NCI-H1417 treated with DMSO at 0.1 percent for 48 hours (cell line): ENCODE results near the gene ACP6.
"Not testable (repeated sequence)": the region's sequence is repeated elsewhere in the genome, so short reads cannot be mapped to it uniquely, and the experiment has no call there.

ENCODE experiments used
- DNase-seq: peaks from one replicate; lab custom pipeline; 2025; lab: John Stamatoyannopoulos, UW

The ACP6 gene

DNA sequence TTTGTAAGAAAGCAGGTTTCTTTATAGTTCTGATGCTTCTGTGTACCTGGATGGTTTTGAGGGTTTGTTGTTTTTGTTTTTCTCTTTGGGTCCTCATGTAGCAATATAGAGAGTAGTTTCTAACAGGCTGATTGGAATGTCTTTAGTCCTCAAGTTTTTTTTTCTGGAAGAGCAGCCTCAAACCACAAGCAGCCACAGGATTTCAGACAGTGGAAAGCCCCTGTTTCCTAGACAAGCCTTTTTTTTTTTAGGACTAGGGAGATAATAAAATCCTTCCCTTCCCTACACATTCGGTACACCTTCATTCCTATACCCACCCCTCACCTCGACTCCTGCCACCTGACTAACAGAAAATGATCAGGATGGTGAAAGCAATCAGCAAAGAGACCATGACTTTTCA lies 47.6 kb downstream of the ACP6 start:
- no peak for DNase-seq

DNA sequence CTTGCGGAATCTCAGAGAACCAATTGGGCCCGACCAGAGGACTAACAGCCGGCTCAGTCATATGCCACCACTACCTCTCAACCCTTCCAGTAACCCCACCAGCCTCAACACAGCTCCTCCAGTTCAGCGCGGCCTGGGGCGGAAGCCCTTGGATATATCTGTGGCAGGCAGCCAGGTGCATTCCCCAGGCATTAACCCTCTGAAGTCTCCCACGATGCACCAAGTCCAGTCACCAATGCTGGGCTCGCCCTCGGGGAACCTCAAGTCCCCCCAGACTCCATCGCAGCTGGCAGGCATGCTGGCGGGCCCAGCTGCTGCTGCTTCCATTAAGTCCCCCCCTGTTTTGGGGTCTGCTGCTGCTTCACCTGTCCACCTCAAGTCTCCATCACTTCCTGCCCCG lies 49.8 kb downstream of the ACP6 start:
- no peak for DNase-seq

DNA sequence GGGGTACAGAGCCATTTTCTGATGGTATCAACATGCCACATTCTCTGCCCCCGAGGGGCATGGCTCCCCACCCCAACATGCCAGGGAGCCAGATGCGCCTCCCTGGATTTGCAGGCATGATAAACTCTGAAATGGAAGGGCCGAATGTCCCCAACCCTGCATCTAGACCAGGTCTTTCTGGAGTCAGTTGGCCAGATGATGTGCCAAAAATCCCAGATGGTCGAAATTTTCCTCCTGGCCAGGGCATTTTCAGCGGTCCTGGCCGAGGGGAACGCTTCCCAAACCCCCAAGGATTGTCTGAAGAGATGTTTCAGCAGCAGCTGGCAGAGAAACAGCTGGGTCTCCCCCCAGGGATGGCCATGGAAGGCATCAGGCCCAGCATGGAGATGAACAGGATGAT lies 50.6 kb downstream of the ACP6 start:
- no peak for DNase-seq

DNA sequence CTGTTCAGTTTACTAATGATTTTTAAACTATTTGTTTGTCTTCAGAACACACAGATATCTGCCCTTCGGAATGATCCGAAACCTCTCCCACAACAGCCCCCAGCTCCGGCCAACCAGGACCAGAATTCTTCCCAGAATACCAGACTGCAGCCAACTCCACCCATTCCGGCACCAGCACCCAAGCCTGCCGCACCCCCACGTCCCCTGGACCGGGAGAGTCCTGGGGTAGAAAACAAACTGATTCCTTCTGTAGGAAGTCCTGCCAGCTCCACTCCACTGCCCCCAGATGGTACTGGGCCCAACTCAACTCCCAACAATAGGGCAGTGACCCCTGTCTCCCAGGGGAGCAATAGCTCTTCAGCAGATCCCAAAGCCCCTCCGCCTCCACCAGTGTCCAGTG lies 51.6 kb downstream of the ACP6 start:
- no peak for DNase-seq

DNA sequence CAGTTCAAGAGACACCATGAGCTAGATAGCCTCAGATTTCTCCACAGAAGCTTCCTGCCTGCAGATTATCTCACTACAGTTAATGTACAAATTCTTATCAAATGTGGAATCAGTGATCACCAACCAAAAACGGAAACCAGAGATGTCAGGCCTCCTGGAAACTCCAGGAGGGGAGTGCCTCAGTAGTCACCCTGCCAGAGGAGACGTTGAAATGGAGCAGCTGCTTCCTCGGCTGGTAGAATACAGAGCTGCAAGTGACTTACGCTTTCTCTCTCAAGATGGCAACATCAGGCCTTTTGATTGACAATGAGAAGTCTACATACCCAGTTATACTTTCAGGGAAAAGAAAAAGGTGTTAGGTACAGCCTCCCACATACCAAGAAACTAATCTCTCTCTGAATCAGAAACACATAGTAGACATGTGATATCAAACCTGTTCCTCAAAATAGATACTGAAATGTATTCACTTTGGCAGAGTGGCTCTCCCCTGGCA lies 52.2 kb downstream of the ACP6 start:
- no peak for DNase-seq

DNA sequence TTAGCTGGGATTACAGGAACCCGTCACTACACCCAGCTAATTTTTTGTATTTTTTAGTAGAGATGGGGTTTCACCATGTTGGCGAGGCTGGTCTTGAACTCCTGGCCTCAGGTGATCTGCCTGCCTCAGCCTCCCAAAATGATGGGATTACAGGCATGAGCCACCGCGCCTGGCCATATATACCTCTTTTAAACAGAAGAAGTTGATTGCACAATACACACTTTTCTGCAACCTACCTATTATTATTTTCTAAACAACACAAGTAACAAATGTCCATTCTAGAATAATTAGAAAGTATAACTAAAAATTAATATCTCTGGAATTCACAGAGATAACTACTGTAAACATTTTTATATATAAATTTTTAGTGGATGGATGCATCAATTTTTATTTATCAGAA lies 55.4 kb downstream of the ACP6 start:
- DNase-seq, result not testable (repeated sequence)

DNA sequence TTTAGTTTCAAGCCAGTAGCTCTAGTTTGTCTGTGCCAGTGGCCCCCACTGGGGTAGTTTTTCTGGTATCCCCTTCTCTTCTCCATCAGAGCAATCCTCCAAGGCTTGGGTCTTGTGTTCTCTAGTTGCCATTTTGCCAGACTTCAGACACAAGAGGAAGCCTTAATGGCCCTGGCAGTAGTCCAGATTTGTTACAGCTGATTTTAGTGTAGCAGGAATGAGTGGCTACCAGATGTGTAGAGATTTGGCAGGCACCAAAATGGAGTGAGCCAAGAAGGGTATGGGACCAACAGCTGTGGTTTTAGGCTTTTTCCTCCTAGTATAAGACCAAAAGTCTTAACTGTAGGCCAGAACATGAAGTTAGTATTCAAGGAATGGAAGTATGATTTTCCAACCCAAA lies 56.8 kb downstream of the ACP6 start:
- no peak for DNase-seq

DNA sequence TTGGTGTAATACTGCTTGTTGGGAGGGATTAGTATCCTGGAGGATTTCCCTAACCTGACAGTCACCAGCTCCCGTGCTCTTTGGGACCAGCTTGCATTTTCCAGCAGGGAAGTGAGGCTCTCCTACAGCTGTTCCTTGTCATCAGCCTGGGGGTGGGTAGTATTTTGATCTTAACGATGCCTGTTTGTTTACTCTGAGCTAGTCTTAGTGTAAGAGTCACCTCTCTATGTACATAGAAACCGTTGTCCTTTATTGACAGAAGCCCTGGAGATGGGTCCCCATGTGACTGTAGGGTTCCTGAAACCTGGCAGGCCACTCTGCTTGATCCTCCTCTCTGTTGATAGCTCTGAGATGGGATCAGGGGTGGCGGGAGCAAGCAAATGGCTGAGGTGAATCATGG lies 58.0 kb downstream of the ACP6 start:
- peak; percentile 90 for DNase-seq

DNA sequence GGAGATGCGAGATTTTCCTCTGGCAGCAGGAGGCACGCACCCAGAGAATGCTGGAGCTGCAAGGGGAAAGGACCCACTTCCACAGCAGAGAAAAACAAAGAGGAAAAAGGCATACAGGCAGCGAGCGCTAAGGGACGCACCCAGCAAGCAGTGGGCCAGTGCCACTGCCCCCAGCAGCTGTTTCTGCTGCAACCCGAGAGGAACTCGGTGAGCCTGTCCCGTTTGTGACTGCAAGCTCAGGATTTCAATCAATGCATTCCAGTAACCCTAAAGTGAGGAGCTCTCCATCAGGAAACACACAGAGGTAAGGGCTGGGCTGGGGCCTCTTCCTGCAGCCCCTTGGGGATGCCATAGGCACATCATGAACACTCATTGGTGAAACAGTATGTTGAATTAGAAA lies 58.7 kb downstream of the ACP6 start:
- DNase-seq, result no peak

DNA sequence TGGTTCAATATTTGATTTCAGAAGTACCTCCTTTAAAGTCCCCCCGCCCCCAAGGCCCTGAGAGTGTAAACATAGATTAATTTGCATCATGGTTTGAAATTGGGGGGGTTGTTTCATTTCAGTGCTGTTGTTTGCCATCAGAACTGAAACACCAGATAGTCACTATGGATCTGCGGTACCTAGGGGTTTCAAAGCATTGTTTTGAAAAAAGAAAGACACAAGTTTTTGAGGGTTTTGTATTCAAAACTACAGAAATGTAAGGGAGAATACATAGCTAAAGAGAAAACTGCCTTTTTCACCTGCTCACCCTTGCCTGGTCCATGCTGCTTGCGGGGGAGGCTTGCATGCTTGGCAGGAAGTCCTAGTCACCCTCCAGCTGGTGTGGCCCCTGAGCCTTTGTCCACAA lies 59.3 kb downstream of the ACP6 start:
- DNase-seq, result no peak

DNA sequence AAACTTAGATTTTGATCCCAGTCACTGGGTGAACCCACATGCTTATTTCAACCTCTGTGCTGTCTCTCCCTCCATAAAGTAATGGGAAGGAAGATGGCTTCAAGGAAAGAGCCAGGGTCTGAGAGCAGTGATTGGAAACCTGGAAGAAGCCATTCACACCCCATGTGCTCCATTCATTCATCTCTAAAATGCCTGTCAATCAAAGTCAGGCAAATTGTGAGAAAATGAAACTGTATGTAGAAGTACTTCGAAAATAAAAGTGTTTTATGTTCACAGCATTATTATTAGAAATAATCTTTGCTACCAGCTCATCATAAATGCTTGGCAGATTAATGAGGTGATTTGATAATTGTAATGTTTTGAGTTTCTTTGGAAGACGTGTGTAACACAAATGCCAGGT lies 61.0 kb downstream of the ACP6 start:
- DNase-seq, result no peak

DNA sequence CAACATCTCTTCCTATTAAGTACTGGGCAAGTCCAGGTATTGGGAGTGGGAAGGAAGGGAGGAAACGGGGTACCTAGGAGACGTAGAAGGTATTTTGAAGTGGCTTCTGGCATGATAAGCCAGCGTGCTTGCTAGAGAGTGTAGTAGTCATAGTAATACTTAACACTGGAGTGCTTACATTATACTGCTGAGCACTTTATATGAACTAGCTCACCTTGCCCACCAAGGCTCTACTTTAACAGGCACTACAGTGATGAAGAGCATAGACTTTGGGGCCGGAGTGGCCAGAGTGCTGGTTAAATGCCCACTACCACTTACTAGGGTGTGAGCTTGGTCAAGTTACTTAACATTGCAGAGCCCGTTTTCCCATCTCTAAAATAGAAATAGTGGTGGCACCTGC lies 61.7 kb downstream of the ACP6 start:
- DNase-seq, result no peak

DNA sequence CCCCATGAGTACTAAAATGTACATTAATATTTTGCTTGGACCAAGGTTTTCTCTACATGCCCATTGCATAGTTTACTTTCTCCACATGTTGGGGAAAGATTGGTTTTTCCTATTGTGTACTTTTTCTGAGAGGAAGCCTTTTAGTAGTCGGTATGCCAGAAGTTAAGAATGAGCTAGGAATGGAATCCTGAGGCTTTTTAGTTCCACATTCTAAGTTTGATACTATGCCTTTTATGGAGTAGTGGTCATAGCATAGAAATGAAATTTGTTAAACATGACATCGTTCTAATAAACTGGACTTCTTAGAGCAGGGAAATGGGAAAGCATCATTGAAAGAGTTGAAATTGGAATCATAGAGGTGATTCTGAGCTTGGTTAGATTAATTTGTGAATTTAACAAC lies 64.7 kb downstream of the ACP6 start:
- DNase-seq, result no peak

DNA sequence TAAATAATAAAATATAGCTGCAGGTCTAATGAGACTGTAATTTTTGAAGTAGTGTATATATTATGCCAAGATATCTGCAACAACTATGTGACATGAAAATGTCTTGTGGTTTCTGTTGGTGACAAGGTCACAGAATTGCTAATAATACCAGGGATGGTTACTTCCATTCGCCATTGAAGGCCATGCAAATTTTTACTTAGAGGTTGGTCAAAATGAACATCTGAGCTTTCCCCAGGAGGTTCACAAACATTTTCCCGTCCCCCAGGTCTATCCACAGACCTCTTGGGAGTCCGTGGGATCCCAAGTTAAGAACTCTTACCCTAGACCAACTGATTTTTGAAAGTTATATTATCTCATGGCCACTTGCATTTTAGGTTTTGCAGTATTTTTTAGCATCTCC lies 66.3 kb downstream of the ACP6 start:
- no peak for DNase-seq

DNA sequence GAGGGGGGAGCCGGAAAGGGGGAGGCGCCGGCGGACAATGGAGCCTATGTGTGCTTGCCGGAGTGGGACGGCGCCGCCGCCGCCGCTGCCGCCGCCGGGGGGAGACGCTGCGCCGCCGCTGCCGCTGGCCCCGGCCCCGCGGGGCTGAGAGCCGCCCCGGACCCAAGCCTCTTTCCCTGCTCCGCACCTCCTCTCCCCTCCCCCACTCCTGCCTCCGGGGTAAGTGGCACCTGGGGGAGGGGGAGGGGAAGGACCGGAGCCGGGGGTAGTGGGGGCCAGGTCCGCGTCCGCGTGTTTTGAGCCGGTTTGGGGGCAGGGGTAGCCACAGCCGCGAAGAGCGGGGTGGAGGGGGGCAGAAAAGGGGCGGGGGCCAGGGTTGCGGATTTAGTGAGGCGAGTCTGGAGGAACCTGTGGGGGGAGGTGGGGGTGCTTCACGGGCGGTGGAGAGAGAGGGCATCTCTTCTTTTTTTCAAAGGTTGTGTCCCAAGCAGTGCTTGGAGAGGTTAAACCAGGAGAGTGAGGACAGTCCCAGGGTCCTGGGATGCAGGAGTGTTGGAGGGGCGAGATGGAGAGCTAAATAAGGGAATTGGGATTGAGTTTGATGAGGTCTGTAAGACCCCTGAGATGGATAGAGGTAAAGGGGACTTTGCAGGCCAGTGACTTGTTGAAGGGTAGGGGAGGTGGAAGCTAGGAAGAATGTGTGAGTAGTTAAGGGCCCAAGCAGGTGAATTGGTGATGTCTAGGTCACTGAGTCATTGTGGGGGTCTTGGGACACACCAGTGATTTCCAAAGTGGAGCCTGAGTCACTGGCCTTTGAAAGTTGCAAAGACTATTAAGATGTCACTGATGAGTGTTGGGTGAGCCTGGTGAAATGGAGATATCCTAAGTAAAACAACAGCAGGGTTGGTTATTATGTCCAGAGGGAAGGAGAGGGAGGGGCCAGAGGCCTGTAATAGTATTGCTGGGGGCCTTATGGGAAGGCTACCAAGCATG lies 69.9 kb downstream of the ACP6 start:
- no peak for DNase-seq

DNA sequence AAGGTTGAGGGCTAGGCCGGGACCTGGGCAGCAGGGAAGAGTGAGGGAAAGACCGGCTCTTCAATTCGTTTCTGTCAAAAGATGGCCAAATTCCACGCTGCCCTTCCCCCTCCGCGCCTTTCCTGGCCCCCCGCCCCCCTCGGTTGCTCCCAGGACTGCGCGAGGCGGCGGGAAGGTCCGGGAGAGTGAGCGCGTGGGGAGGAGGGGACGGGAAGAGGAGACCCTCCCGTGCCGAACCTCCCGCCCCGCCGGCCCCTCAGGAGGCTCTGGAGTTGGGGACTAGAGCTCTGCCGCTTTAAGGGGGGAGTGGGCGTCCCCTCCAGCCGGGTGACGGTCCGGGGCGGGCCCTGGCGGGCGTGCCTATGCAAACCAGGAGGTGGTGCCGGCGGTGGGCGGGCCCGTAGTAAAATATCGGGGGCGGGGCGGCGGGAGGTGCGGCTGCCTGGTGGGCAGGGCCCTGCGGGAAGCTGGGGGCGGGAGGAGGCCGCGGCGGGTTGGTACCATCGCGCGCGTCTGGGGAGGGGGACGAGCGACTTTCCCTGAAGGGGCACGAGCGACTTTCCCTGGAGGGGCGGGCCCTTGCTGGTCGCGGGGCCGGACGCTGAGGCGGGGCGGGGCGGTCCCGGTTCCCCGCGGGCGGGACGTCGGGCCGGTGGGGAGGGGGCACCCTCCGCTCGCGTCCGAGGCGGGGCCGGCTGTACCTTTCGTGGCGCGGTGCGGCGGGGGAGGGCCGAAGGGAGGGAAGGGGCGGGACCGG lies 70.8 kb downstream of the ACP6 start:
- DNase-seq, result peak; percentile 85

DNA sequence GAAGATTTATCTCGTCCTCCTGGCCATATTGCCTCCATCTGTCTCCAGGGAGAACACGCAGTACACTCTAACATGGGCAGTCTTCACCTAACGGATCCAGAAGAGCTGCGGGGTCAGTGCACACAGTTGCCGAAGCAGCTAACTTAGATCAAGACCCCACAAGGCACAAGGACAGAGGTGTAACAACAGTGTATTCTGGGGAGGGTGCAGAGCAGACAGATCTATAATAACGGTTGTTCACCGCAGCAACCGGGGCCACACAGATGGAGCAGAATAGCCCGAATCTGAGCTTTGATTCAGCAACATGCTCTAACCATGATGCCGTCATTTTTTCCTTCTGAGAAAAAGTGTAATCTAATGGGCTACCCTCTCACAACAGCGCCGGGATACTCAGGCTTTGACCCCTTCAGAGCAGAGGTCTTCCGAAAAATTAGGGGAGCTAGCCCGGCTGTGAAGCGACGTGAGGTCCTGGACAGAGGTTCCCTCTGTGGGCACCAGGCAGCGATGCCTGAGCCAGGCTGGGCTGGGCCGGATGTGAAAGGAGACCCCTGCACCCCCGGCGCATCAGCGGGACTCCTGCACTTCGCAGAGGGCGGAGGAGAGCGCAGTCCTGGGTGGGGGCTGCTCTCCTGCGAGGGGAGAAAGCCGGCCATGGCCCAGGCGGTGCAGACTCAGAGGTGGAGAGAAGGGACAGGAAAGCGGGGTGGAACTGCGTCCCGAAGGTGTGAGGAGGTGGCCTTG lies 71.5 kb downstream of the ACP6 start:
- DNase-seq, result no peak

DNA sequence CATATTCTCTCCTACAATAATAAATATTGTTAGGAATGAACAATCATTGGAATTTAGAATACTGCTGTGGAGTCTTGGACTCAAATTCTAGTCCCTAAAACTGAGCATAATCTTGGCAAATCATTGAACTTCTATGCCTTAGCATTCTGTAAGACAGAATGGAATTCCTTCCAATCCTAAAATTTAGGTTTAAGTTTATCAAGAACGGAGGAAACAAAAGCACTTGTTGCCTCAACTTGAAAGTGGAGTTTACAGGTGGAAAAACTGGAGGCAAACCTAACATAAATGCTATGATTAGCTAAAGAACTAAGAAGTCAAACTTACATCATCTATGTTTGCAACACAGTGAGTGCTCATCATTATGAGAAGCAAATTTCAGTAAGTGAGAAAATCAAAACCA lies 73.3 kb downstream of the ACP6 start:
- DNase-seq, result no peak
